Endothelial cell (in vitro differentiated cells): ENCODE results near the gene STARD8. TPM values are rescaled to one million over a fixed set of nuclear protein-coding genes. Genes with fewer than 3 reads are reported as not detected.

Source experiments
- DNase-seq: peaks from one replicate; pipeline ENCODE4 v3.0.0; 2021; ENCODE audit warnings: low spot score
- H3K27ac Mint-ChIP-seq: one replicate; pipeline ENCODE4 v1.8.0; 2021; ENCODE audit warnings: mixed read lengths, inconsistent platforms; ENCODE audit not compliant: unreplicated experiment
- H3K27me3 Mint-ChIP-seq: one replicate; pipeline ENCODE4 v1.8.0; 2021; ENCODE audit warnings: mild to moderate bottlenecking, moderate library complexity, mixed read lengths, inconsistent platforms; ENCODE audit not compliant: unreplicated experiment
- H3K36me3 Mint-ChIP-seq: one replicate; pipeline ENCODE4 v1.8.0; 2021; ENCODE audit warnings: mild to moderate bottlenecking, low read depth, mixed read lengths, inconsistent platforms; ENCODE audit not compliant: unreplicated experiment
- H3K4me1 Mint-ChIP-seq: one replicate; pipeline ENCODE4 v1.8.0; 2021; ENCODE audit warnings: mild to moderate bottlenecking, mixed read lengths, inconsistent platforms; ENCODE audit not compliant: unreplicated experiment
- H3K4me3 Mint-ChIP-seq: one replicate; pipeline ENCODE4 v1.8.0; 2021; ENCODE audit warnings: mild to moderate bottlenecking, mixed read lengths, inconsistent platforms; ENCODE audit not compliant: unreplicated experiment
- H3K9me3 Mint-ChIP-seq: one replicate; pipeline ENCODE4 v1.8.0; 2021; ENCODE audit warnings: mixed read lengths, inconsistent platforms; ENCODE audit not compliant: unreplicated experiment
- total RNA-seq: library from RNA; stranded (reverse); fragmentation: NEBNext Ultra II Directional; extraction: Animal tissue kit (Norgen Biotek cat#: 25700); gene quantifications from one replicate; pipeline ENCODE4 v1.2.1, GENCODE V29; 2021; ENCODE audit not compliant: unreplicated experiment
- TF ChIP-seq, protein P1 (sequence below): fragments of 200-600 bp; sonication (generic); IDR thresholded peaks from one replicate; pipeline ENCODE4 v1.5.0; 2021; ENCODE audit warnings: antibody characterized with exemption; ENCODE audit not compliant: unreplicated experiment

The STARD8 gene
- total RNA-seq, 1 donor from 2014 or later = 82.7 TPM

DNA sequence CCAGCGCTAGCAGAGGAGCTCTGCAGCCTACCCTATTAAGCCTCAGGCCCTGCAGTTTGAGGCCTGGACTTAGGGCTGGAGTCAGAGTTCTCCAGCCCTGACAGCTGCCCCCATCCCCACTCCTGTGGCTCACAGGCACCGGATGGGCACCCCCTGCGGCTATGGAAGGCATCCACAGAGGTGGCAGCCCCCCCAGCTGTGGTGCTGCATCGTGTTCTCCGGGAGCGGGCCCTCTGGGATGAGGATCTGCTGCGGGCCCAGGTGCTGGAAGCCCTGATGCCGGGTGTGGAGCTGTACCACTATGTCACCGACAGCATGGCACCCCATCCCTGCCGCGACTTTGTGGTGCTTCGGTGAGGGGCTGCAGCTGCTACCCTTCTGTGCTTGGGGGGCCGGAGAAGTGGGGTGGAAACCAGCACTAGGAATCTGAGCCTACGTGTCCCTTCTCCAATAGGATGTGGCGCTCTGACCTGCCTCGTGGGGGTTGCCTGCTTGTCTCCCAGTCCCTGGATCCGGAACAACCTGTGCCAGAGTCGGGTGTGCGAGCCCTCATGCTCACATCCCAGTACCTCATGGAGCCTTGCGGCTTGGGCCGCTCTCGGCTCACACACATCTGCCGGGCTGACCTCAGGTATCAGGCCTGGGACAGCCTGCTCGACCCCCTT, 76.2 kb downstream of the STARD8 start:
- H3K27ac Mint-ChIP-seq = no peak overlapping the region
- peaks cover 21% of the 10 kb centered on the region for H3K36me3 Mint-ChIP-seq
- TF ChIP-seq, protein P1, sequence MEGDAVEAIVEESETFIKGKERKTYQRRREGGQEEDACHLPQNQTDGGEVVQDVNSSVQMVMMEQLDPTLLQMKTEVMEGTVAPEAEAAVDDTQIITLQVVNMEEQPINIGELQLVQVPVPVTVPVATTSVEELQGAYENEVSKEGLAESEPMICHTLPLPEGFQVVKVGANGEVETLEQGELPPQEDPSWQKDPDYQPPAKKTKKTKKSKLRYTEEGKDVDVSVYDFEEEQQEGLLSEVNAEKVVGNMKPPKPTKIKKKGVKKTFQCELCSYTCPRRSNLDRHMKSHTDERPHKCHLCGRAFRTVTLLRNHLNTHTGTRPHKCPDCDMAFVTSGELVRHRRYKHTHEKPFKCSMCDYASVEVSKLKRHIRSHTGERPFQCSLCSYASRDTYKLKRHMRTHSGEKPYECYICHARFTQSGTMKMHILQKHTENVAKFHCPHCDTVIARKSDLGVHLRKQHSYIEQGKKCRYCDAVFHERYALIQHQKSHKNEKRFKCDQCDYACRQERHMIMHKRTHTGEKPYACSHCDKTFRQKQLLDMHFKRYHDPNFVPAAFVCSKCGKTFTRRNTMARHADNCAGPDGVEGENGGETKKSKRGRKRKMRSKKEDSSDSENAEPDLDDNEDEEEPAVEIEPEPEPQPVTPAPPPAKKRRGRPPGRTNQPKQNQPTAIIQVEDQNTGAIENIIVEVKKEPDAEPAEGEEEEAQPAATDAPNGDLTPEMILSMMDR = no peak
- peaks cover 9% of the 10 kb centered on the region for H3K27me3 Mint-ChIP-seq
- H3K4me3 Mint-ChIP-seq = no peak overlapping the region
- no peak for DNase-seq
- H3K4me1 Mint-ChIP-seq = peaks cover 4% of the 10 kb centered on the region
- no peaks in the 10 kb centered on the region for H3K9me3 Mint-ChIP-seq

DNA sequence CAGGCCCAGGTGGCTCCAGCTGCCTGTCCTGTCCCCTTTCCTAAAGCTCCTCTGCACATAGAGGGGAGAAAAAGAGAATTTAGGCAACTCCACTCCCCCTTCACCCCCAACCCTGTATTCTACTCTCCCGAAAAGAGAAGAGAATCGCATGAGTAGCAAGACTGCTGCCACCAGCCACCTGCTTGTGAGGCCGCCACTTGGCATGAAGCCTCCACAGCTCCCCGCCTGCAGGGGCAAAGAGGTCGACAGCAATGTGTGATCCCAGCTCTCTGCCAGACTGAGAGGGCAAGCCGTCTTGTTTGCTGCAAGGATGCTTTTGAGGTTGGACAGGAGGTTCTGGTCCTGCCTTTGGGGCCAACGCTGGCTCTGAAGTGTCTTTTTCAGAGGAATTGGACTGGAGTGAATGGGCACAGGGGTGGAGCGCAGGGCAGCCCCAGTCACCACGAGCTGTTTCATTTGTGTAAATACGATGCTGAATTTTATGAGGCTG, 77.1 kb downstream of the STARD8 start:
- Mint-ChIP-seq H3K36me3 (peaks cover 19% of the 10 kb centered on the region), H3K4me1 (peaks cover 10% of the 10 kb centered on the region), H3K4me3 (no peak overlapping the region), H3K27ac (no peak overlapping the region), H3K9me3 (no peaks in the 10 kb centered on the region), H3K27me3 (peaks cover 9% of the 10 kb centered on the region)
- no peak for DNase-seq
- TF ChIP-seq, protein P1 = no peak

DNA sequence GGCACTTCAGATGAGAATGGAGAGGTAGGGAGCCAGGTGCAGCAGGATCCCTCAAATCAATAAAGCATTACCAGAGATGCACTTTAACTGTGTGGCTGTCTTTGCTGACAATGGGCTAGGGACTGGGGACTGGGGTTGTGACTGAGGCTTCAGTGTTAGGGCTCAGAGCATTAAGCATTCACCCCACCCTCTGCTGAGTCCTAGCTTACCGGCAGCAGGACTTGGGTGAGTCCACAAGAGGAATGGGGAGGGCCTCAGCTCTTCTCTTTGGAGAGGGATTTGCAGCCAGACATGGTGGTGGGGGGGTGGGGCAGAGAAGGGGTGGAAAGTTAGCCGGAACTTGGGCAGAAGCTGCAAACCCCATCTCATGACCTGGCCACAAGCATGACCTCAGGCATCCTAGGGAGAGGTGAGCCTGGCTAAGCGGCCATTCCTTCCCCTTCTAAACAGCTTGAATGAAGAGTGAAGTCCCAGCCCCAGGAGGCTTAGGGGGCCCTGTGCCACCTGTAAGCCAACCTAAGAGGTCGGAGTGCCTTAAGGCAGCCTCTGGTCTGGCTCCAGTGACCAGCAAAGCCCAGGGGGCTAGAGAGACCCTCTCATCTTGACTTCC, 78.4 kb downstream of the STARD8 start:
- Mint-ChIP-seq H3K27me3 (peaks cover 7% of the 10 kb centered on the region), H3K4me1 (peaks cover 6% of the 10 kb centered on the region), H3K36me3 (peaks cover 12% of the 10 kb centered on the region), H3K27ac (no peak overlapping the region), H3K9me3 (no peaks in the 10 kb centered on the region), H3K4me3 (no peak overlapping the region)
- no peak for DNase-seq
- TF ChIP-seq, protein P1 = no peak

DNA sequence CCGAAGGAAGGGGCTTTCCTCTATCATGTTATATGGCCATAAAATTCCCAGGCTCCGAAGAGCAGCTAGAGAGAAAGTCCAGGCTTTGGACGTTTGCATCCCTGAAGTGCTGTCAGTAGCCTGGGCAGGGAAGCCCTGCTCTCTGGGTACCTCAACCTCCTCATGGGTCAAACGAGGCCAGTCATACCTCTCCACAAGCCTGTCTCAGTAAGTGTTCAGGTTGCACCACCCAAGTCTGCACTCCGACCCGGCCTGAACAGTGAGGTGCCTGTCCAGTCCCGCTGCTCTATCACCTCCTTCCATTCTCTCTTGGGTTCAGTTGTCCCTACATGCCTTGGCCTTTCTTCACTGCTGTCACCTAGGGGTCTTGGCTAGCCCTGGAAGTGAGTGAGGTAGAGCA, 78.9 kb downstream of the STARD8 start:
- Mint-ChIP-seq H3K27me3 (peaks cover 5% of the 10 kb centered on the region), H3K36me3 (peaks cover 7% of the 10 kb centered on the region)

More for the DNA sequence above, 78.9 kb downstream of the STARD8 start:
- TF ChIP-seq, protein P1 = no peak
- H3K4me1 Mint-ChIP-seq = peaks cover 6% of the 10 kb centered on the region
- DNase-seq = no peak
- H3K9me3 Mint-ChIP-seq = no peaks in the 10 kb centered on the region
- no peak overlapping the region for H3K4me3 Mint-ChIP-seq
- no peak overlapping the region for H3K27ac Mint-ChIP-seq
